Left forelimb (tissue), 1 donor: ENCODE measurements around the gene CYP4B1.

Experiments used
- DNase-seq: peaks from one replicate; pipeline ENCODE4 v3.0.0-alpha.2; 2018; ENCODE audit warnings: low spot score

The CYP4B1 gene

DNA sequence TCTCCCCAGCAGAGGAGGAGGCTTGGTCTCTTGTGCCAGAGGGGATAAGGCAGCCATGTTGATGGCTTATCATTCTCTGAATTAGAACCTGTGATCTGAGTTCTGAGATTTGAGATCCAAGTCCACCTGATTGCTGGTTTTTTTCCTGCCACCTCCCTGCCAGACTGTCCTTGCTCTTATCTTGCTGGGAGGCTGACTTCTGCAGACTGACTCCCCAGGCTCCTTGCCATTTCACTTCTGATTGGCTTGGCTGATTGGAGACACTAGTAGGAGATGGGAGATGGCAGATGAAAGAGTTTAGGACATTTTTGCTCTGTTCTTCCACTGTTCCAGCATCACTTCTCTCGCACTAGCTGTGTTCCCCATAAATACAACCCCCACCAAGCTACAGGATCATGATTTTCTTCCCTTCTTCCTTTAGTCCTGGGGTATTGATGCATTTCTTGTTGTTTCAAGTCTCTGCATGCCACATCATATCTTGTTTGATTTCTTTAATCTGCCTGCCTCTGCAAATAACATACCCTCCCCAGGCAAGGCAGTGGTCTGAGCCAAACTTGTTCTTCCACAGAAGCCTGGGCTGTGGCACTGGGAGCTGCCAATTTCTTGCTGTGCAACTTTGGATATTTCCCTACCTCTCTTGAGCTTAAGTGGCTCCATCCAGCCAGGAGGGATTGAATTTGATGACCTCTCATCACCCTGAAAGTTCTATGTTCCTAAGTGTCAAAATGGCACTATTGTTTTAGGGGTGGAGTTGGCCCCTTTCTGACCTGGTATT is 963 bp upstream of the CYP4B1 start:
- DNase-seq = no peak

- DNase-seq = no peak
These were observed 1.9 kb downstream of the CYP4B1 start for GRCh38 chr1:46800742-46801141.

DNA sequence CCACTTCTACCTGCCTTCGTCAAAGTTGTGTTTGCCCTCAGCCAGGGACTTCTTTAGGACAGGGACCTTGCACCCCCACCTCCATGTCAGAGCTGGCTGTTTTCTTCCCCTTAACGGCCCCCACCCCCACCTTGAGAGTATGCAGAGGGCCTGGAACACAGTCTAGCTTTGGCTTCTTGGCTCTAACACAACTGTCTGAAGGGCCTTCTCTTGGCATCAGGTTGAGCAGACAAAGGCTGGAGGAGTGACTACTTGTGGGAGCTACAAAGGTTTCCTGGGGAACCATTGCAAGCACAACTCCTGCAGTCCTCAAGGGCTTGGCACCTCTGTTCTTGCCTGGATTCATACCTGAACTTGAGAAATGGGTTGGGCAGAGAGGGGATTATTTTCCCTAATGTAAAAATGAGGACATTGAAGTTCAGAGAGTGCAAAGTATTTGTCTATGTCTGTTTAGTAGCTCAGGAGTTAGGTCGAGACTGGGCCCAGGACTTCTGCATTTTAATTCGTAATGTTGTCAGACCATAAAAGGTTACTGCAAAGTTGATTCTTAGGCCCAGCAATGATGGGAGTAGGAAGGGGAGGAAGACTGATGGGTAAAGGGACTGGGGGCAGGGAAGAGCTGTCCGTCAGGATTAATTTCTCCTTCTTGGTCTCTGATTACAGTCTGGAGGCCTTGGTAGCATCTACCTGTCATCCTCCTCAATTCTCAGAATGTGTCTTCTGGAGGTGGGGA is 2.6 kb downstream of the CYP4B1 start:
- DNase-seq = no peak

- no peak for DNase-seq
These were observed 3.2 kb downstream of the CYP4B1 start for GRCh38 chr1:46802081-46802480.

GRCh38 chr1:46802901-46803574 is 4.2 kb downstream of the CYP4B1 start:
- no peak for DNase-seq

- DNase-seq = no peak
These were observed 5.4 kb downstream of the CYP4B1 start for GRCh38 chr1:46804027-46804889.

DNA sequence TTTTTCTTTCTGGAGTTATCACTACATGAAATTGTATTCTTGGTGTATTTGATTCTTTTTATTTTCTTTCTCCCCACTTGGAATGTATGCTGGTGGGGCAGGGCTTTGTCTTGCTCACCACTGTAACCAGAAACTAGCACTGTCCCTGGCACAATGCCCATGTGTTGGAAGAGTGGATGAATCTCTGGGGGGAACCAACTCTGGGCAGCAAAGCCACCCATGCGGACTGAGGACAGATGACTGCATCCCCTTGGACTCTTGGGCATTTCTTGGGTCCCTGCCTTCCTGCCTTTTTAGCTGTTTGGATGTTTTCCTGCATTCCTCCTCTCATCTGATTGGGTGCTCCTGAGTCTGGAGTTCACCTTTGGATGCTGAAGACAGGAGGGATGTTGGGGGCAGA is 6.1 kb downstream of the CYP4B1 start:
- DNase-seq = no peak

DNA sequence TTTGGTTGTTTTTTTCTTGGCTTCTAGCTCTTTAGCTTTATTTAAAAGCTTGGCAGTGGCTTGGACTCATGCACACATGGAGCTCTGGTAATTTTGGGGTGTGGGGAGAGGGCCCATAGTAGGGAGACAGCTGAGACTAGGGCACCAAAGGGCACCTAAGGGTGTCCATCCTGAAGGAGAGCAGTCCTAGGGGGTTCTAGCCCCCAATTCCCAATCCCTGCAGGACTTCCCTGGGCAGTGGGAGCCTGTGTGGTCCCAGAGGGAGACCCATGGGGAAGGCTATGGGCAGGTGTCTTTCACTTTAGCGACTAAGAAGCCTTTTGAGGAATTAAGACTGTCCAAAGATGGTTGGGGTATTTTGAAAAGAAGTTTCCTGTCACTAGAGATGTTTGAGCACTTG is 6.9 kb downstream of the CYP4B1 start:
- no peak for DNase-seq

DNA sequence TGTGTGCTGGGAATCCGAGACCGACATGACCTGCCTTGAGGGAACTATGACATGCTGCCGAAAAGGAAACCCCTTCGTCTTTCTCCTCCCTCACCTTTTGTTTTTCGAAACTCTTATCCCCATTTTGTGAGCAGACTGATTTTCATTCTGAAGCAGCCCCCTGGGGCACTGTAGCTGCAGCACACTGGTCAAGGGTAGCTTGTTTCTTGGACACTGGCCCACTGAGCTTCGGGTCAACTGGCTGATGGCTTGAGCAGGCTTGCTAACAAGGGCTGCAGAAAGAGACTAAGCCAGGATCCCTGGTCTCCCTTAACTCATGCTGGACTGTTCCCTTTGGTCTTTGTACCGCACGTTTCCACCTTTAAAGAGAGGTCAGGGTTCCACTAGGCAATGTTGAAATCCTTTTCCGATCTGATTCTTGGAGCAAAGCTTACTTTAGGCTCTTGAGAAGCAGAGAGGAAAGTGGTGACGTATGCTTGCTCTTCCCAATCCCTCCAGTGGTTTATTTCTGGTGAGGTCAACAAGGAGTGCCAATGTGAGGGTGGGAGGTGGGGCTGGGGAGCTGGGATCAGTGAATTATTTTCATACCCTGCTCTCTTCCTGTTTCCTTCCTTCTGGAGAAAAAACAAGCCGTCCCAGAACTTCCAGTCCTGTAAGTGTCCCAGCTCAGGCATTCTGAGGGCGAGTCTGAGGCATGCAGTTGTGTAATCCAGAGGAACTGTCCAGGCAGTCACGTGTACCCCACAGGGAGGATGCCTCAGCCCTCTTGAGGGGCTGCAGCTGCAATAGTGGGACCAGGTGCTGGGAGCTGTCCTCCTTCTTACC is 7.6 kb downstream of the CYP4B1 start:
- DNase-seq = no peak

DNA sequence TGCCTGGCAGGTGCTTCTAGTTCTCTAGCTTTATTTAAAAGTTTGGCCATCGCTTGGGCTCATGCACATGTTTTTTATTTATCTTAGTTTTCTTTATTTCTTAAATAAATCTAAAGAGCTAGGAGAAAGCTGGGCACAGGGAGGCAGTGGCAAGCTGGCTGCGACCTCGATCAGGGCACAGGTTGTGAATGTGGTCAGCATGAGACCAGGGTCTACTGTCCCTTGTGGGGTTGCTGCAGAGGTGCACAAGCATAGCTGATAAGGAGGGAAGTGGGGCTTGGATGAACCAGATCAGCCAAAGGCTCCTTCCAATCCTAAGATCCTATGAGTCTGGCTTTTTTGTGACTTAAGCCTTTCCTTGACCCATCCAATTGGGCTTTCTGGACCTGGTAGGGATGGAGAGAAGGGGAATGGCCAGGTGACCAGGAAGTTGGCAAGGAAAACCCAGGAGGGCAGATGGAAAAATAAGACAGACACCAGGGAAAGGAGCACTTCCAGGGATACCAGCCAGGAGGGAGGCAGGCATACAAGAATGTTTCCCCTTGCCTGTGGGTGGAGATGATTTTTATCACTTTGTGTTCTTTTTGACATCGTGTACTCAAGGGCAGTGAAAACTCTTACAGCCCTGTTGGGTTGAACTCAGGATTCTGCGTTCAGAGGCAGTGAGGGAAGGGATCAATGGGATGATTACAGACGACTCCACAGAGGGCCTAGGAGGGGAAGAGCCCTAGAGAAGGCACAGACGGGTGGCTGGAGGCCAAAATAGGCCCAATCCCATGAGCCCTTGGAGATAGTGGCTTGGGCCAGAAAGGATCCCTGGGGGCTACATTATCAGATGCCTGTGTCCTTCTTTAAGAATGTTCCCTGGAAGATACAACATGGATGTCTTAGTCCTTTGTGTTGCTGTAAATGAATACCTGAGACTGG is 8.5 kb downstream of the CYP4B1 start:
- no peak for DNase-seq

- DNase-seq = no peak
These were observed 10.2 kb downstream of the CYP4B1 start for GRCh38 chr1:46809071-46809470.

- DNase-seq = no peak
These were observed 11.1 kb downstream of the CYP4B1 start for GRCh38 chr1:46809904-46810303.

- no peak for DNase-seq
These were observed 11.8 kb downstream of the CYP4B1 start for GRCh38 chr1:46810596-46810995.

GRCh38 chr1:46811053-46811452 is 12.2 kb downstream of the CYP4B1 start:
- DNase-seq = no peak

- DNase-seq = no peak
These were observed 13.5 kb downstream of the CYP4B1 start for GRCh38 chr1:46812065-46812963.

- no peak for DNase-seq
These were observed 14.4 kb downstream of the CYP4B1 start for GRCh38 chr1:46812996-46813857.

DNA sequence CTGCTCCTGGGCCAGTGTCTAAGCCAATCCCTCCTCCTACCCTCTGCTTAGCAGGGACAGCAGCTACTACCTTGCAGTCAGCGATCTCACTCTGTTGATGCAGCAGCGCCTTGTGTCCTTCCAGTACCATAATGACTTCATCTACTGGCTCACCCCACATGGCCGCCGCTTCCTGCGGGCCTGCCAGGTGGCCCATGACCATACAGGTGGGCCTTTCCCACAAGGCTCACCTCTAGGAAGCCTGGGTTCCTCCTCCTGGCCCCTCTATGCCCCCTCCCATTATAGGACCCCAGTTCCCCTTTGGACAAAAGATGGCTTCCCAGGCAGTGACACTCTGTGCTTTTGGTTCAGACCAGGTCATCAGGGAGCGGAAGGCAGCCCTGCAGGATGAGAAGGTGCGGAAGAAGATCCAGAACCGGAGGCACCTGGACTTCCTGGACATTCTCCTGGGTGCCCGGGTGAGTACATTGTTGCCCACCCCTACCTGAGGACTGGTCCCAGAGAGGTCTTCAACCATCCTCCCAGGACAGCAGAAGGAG is 15.1 kb downstream of the CYP4B1 start:
- no peak for DNase-seq

- DNase-seq = no peak
These were observed 16.3 kb downstream of the CYP4B1 start for GRCh38 chr1:46815133-46815532.
